ENCODE measurements around the gene TBCEL.

- no peak for TF ChIP-seq CTCF (IDR thresholded peaks at IDR 0.05; ENCODE audit: low read depth, low read length, missing input control)
- TF ChIP-seq, protein P1, sequence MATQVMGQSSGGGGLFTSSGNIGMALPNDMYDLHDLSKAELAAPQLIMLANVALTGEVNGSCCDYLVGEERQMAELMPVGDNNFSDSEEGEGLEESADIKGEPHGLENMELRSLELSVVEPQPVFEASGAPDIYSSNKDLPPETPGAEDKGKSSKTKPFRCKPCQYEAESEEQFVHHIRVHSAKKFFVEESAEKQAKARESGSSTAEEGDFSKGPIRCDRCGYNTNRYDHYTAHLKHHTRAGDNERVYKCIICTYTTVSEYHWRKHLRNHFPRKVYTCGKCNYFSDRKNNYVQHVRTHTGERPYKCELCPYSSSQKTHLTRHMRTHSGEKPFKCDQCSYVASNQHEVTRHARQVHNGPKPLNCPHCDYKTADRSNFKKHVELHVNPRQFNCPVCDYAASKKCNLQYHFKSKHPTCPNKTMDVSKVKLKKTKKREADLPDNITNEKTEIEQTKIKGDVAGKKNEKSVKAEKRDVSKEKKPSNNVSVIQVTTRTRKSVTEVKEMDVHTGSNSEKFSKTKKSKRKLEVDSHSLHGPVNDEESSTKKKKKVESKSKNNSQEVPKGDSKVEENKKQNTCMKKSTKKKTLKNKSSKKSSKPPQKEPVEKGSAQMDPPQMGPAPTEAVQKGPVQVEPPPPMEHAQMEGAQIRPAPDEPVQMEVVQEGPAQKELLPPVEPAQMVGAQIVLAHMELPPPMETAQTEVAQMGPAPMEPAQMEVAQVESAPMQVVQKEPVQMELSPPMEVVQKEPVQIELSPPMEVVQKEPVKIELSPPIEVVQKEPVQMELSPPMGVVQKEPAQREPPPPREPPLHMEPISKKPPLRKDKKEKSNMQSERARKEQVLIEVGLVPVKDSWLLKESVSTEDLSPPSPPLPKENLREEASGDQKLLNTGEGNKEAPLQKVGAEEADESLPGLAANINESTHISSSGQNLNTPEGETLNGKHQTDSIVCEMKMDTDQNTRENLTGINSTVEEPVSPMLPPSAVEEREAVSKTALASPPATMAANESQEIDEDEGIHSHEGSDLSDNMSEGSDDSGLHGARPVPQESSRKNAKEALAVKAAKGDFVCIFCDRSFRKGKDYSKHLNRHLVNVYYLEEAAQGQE (IDR thresholded peaks at IDR 0.05): no peak
- TF ChIP-seq EGR1 (IDR thresholded peaks at IDR 0.05; ENCODE audit: low read depth in 2 of 2): no peak
- TF ChIP-seq GABPA (IDR thresholded peaks at IDR 0.05 in 1 of 2, conservative IDR thresholded peaks at IDR 0.05 in 1 of 2): no peak
- TF ChIP-seq, protein P2, sequence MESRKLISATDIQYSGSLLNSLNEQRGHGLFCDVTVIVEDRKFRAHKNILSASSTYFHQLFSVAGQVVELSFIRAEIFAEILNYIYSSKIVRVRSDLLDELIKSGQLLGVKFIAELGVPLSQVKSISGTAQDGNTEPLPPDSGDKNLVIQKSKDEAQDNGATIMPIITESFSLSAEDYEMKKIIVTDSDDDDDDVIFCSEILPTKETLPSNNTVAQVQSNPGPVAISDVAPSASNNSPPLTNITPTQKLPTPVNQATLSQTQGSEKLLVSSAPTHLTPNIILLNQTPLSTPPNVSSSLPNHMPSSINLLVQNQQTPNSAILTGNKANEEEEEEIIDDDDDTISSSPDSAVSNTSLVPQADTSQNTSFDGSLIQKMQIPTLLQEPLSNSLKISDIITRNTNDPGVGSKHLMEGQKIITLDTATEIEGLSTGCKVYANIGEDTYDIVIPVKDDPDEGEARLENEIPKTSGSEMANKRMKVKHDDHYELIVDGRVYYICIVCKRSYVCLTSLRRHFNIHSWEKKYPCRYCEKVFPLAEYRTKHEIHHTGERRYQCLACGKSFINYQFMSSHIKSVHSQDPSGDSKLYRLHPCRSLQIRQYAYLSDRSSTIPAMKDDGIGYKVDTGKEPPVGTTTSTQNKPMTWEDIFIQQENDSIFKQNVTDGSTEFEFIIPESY (IDR thresholded peaks at IDR 0.05): no peak
- peak in 1 of 2 donors; percentile 49 for TF ChIP-seq RXRA (IDR thresholded peaks at IDR 0.05)
- no peak for TF ChIP-seq TAF1 (conservative IDR thresholded peaks at IDR 0.05)
- TF ChIP-seq HNF4A (conservative IDR thresholded peaks at IDR 0.05): peak; percentile 44 to 47
- TF ChIP-seq RAD21 (IDR thresholded peaks at IDR 0.05): peak in 1 of 2 donors; percentile 4
- peak; percentile 53 for TF ChIP-seq YY1 (IDR thresholded peaks at IDR 0.05)
- TF ChIP-seq HNF4G (IDR thresholded peaks at IDR 0.05): no peak
- peak; percentile 72 for TF ChIP-seq FOXA2 (IDR thresholded peaks at IDR 0.05)
- TF ChIP-seq SP1 (IDR thresholded peaks at IDR 0.05): peak; percentile 24
Measured at GRCh38 chr11:121089566-121089965, 65.7 kb downstream of the TBCEL start.

All from liver (tissue), 3 donors.